Measurements from ENCODE around the gene ENOX1.
A peak's percentile ranks its signal among the peaks of the same experiment; 100 is the strongest.

The ENOX1 gene

DNA sequence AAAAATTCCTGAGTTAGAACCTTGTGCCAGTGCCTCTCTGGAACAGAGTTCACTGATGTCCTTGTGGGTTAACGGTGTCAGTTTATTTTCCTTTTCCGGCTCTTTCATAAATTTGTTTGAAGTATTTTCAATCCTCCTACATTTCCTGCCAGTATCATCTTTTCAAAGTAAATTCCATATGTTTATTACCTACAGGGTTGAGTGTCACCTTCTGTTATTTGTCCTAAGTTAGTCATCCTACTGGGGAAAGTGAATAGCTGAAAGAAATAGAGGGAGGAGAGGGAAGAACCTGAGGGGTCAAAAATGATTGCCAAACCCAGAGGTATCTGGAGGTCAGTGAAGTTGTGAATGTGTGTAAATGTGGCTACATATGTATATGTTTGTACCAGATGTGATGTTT, 582.2 kb downstream of the ENOX1 start:
- peaks cover 39% of the 10 kb centered on the region for H3K4me1 Mint-ChIP-seq
- peaks cover 6% of the 10 kb centered on the region for H3K36me3 Mint-ChIP-seq (ENCODE audit: low read depth)
- H3K9me3 Mint-ChIP-seq: peaks cover 23% of the 10 kb centered on the region
- H3K27ac Mint-ChIP-seq: no peak overlapping the region
- H3K27me3 Mint-ChIP-seq (ENCODE audit: low read depth): no peaks in the 10 kb centered on the region
- TF ChIP-seq, protein P1, sequence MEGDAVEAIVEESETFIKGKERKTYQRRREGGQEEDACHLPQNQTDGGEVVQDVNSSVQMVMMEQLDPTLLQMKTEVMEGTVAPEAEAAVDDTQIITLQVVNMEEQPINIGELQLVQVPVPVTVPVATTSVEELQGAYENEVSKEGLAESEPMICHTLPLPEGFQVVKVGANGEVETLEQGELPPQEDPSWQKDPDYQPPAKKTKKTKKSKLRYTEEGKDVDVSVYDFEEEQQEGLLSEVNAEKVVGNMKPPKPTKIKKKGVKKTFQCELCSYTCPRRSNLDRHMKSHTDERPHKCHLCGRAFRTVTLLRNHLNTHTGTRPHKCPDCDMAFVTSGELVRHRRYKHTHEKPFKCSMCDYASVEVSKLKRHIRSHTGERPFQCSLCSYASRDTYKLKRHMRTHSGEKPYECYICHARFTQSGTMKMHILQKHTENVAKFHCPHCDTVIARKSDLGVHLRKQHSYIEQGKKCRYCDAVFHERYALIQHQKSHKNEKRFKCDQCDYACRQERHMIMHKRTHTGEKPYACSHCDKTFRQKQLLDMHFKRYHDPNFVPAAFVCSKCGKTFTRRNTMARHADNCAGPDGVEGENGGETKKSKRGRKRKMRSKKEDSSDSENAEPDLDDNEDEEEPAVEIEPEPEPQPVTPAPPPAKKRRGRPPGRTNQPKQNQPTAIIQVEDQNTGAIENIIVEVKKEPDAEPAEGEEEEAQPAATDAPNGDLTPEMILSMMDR (IDR thresholded peaks at IDR 0.05; ENCODE audit: unreplicated experiment in 3 of 3): no peak
- H3K4me3 Mint-ChIP-seq: no peak overlapping the region

DNA sequence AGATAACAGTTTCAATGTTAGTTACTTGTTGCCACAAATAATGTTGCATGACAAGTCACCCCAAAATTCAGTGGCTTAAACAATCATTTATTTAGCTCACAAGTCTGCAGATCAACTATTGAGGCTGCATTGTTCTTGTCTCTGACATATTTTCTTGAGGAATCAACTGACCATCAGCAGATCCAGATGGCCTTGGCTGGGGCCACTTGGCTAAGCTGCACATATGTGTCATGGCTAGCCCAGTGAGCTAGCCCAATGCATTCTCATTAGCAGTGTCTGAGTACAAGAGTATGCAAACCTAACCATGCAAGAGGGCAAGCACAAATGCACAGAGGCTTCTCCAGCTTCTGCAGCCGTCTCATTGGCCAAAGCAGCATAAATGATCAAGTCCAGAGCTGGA, 583.0 kb downstream of the ENOX1 start:
- TF ChIP-seq, protein P1 (IDR thresholded peaks at IDR 0.05; ENCODE audit: unreplicated experiment in 3 of 3): no peak
- Mint-ChIP-seq H3K27ac (no peak overlapping the region), H3K27me3 (ENCODE audit: low read depth) (no peaks in the 10 kb centered on the region), H3K36me3 (ENCODE audit: low read depth) (peaks cover 6% of the 10 kb centered on the region), H3K4me1 (peaks cover 44% of the 10 kb centered on the region), H3K9me3 (peaks cover 23% of the 10 kb centered on the region), H3K4me3 (no peak overlapping the region)

DNA sequence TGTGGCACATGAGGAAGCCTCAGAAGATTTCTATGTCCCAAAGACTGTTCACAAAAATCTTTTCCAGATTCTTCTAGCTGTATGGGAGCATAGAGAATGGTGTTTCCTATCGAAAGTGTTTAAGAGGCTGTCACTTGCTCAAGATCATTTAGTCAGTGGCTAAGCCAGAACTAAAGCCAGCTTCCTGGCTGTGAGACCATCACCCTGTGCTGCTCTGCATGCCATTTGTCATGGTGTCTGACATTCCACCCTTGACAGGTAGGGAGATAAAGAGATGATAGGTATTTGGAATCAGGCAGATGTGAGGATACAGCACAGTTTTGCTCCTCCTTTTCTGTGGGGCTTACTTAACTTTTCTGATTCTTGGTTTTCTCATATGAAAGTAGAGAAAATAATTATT, 586.0 kb downstream of the ENOX1 start:
- H3K36me3 Mint-ChIP-seq (ENCODE audit: low read depth): peaks cover 6% of the 10 kb centered on the region
- TF ChIP-seq, protein P1 (IDR thresholded peaks at IDR 0.05; ENCODE audit: unreplicated experiment in 3 of 3): no peak
- peaks cover 4% of the 10 kb centered on the region for H3K27me3 Mint-ChIP-seq (ENCODE audit: low read depth)
- no peak overlapping the region for H3K4me3 Mint-ChIP-seq
- H3K4me1 Mint-ChIP-seq: peaks cover 39% of the 10 kb centered on the region
- no peak overlapping the region for H3K27ac Mint-ChIP-seq
- H3K9me3 Mint-ChIP-seq: peaks cover 23% of the 10 kb centered on the region

DNA sequence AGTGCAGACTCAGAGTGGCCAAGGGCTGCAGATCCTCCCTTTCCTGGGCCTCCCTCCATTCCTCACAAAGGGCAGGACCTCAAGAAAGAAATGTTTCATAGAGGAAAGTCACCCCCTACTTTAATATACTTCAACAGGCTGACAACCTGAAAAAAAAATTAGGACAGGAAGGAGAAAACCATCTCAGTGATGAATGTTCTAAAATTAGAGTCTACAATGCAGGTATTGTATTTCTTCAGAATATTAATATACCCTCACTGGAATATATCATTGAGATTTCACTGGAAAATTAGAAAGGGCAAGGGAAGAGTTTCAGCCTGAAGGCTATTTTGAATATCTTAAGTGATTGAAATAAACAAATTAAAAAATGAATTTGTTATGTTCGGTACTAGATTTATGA, 586.5 kb downstream of the ENOX1 start:
- H3K4me1 Mint-ChIP-seq: peaks cover 35% of the 10 kb centered on the region
- H3K4me3 Mint-ChIP-seq: no peak overlapping the region
- H3K9me3 Mint-ChIP-seq: peaks cover 23% of the 10 kb centered on the region
- TF ChIP-seq, protein P1 (IDR thresholded peaks at IDR 0.05; ENCODE audit: unreplicated experiment in 3 of 3): no peak
- H3K27me3 Mint-ChIP-seq (ENCODE audit: low read depth): peaks cover 4% of the 10 kb centered on the region
- H3K27ac Mint-ChIP-seq: peak overlapping the region in 1 of 3 experiments; percentile 22
- H3K36me3 Mint-ChIP-seq (ENCODE audit: low read depth): peaks cover 6% of the 10 kb centered on the region

DNA sequence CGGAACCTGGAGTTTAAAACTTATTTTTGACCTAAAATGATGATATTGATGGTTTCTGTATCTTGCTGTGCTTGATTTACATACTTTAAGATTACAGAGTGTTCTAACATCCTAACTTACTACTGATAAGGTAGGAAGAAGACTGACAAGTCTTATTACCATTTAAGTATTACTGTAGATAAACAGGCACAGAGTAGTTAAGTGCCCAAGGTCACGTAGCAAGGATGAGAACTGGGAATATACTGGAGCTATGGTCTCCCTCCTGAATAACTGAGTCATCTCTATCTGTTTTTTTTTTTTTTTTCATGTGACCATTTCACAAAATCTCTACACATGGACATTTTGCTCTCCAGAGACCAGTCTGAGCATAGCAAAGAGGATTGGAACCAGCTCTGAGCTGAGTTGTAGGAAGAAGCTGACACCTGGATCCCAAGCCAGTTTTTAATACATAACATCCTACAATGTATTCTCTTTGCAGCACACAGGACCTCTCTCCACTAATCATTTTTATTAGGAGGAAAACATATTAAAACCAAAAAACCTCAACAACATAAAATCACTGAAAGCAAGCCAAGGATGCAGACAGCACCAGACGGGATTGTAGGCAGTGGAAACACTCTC, 589.9 kb downstream of the ENOX1 start:
- TF ChIP-seq, protein P1 (IDR thresholded peaks at IDR 0.05; ENCODE audit: unreplicated experiment in 3 of 3): no peak
- peaks cover 8% of the 10 kb centered on the region for H3K9me3 Mint-ChIP-seq
- peaks cover 6% of the 10 kb centered on the region for H3K36me3 Mint-ChIP-seq (ENCODE audit: low read depth)
- H3K27ac Mint-ChIP-seq: peak overlapping the region in 1 of 3 experiments; percentile 31
- H3K27me3 Mint-ChIP-seq (ENCODE audit: low read depth): peaks cover 8% of the 10 kb centered on the region
- H3K4me1 Mint-ChIP-seq: peaks cover 34% of the 10 kb centered on the region
- no peak overlapping the region for H3K4me3 Mint-ChIP-seq

DNA sequence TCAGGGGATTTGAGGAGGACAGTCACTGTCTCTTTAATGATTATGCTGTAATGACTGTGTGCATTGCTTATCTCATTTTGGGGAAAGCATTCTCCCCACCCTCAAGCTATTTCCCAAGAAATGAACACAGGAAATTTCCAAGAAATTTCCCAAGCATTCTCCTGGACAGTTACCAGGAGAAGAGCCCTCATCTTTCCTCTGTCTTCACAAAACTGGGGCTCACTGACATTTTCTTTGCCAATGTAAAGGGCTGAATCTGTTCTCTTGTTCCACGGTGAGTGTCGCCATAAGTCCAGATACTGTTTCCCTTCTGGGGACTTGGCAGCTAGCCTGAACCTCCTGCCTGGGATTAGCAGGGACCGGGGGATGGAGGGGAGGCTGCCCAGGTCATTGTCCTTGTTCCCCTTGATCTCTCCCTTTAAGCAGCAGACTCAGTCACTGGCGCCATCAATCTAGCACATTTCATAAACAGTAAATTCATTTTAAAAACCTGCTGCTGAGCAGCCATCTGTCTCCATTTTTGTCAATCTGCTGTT, 590.6 kb downstream of the ENOX1 start:
- H3K36me3 Mint-ChIP-seq (ENCODE audit: low read depth): no peaks in the 10 kb centered on the region
- H3K4me1 Mint-ChIP-seq: peaks cover 34% of the 10 kb centered on the region
- peaks cover 2% of the 10 kb centered on the region for H3K9me3 Mint-ChIP-seq
- peak overlapping the region in 1 of 3 experiments; percentile 31 for H3K27ac Mint-ChIP-seq
- H3K4me3 Mint-ChIP-seq: no peak overlapping the region
- H3K27me3 Mint-ChIP-seq (ENCODE audit: low read depth): peaks cover 8% of the 10 kb centered on the region
- TF ChIP-seq, protein P1 (IDR thresholded peaks at IDR 0.05; ENCODE audit: unreplicated experiment in 3 of 3): no peak
